Endodermal cell (in vitro differentiated cells): ENCODE results near the gene ELMO1. TPM values are rescaled to one million over a fixed set of nuclear protein-coding genes. Genes with fewer than 3 reads are reported as not detected.

Source experiments
- DNase-seq: peaks from one replicate; pipeline ENCODE4 v3.0.0-alpha.2; 2017
- H3K27ac ChIP-seq: 2 replicates; pipeline ENCODE4 v1.5.1; 2013; ENCODE audit warnings: mild to moderate bottlenecking, low read depth, low read length, moderate library complexity
- H3K27me3 ChIP-seq: 2 replicates; pipeline ENCODE4 v1.6.1; 2013; ENCODE audit warnings: mild to moderate bottlenecking, low read length, moderate library complexity; ENCODE audit not compliant: insufficient read depth, control insufficient read depth, poor library complexity, severe bottlenecking
- H3K36me3 ChIP-seq: 2 replicates; pipeline ENCODE4 v1.7.0; 2013; ENCODE audit warnings: mild to moderate bottlenecking, low read length, moderate library complexity; ENCODE audit not compliant: control insufficient read depth, insufficient read depth
- H3K4me1 ChIP-seq: one replicate; pipeline ENCODE4 v1.7.0; 2013; ENCODE audit warnings: low read length; ENCODE audit not compliant: control insufficient read depth, insufficient read depth
- H3K4me3 ChIP-seq: 2 replicates; pipeline ENCODE4 v1.5.1; 2013; ENCODE audit warnings: mild to moderate bottlenecking, low read length, moderate library complexity
- H3K9ac ChIP-seq: 2 replicates; pipeline ENCODE4 v1.6.1; 2013; ENCODE audit warnings: mild to moderate bottlenecking, low read length, moderate library complexity; ENCODE audit not compliant: poor library complexity, severe bottlenecking; ENCODE audit errors: extremely low read depth
- H3K9me3 ChIP-seq: 2 replicates; pipeline ENCODE4 v1.6.1; 2013; ENCODE audit warnings: mild to moderate bottlenecking, low read length, moderate library complexity; ENCODE audit not compliant: control insufficient read depth
- H3K27ac Mint-ChIP-seq: 2 replicates; pipeline ENCODE4 v1.8.0; 2020; ENCODE audit warnings: mixed read lengths
- H3K27me3 Mint-ChIP-seq: 2 replicates; pipeline ENCODE4 v1.8.0; 2021; ENCODE audit warnings: mild to moderate bottlenecking, mixed read lengths; ENCODE audit not compliant: insufficient read depth
- H3K36me3 Mint-ChIP-seq: 2 replicates; pipeline ENCODE4 v1.8.0; 2020; ENCODE audit warnings: low read depth, mixed read lengths
- H3K4me1 Mint-ChIP-seq: 2 replicates; pipeline ENCODE4 v1.8.0; 2020; ENCODE audit warnings: mixed read lengths
- H3K4me3 Mint-ChIP-seq: 2 replicates; pipeline ENCODE4 v1.8.0; 2020; ENCODE audit warnings: mild to moderate bottlenecking, moderate library complexity, mixed read lengths
- H3K9me3 Mint-ChIP-seq: 2 replicates; pipeline ENCODE4 v1.8.0; 2020; ENCODE audit warnings: mild to moderate bottlenecking, mixed read lengths
- CTCF ChIP-seq: fragments of 200-600 bp; sonication (generic); conservative IDR thresholded peaks from 2 replicates; pipeline ENCODE4 v1.5.0; 2021; ENCODE audit warnings: antibody characterized with exemption, mild to moderate bottlenecking
- WGBS, 2 experiments: methylation state at CpG; one replicate each; pipeline versions ENCODE4 v1.1.5 to v1.1.7; 2013; ENCODE audit warnings: missing lambda C conversion rate in 2 of 2, mixed read lengths in 1 of 2; ENCODE audit not compliant: insufficient coverage in 1 of 2, insufficient read length in 1 of 2; 5-methylcytosine and 5-hydroxymethylcytosine counted together
- total RNA-seq, 2 donors: library from RNA; stranded (reverse); fragmentation: NEBNext Ultra II Directional in 1 of 2; extraction: Animal tissue kit (Norgen Biotek cat#: 25700) in 1 of 2; gene quantifications; 2 replicates in 1 of 2; 3 replicates in 1 of 2; pipeline ENCODE4 v1.2.1, GENCODE V29; 2021

The ELMO1 gene
- total RNA-seq, 2 donors from 2014 or later: 120 to 131 TPM

DNA sequence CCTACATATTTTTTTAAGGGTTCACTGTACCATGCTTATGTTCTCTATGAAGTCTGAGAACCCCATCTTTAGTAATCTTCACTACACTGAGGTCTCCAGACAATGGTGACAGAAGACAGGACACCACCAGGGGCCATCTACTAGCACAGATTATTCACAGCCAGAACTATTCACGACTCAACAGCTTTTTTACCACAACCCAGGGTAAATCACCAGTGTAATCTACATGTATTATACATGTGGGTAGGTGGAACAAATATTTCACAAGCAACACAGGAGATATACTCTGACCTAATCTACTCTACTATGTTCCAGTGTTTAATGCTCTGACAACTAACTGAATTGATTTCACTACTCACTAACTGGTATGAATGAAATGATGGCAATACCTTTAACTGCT is 136.1 kb downstream of the ELMO1 start:
- no peak for DNase-seq
- WGBS, 2 experiments: 100% methylated on average over 1 of the region's 1 CpG; no CpG with 5 or more reads in 1 of the 2 experiments
- no peak overlapping the region for H3K27ac Mint-ChIP-seq

GRCh38 chr7:37311355-37311754 is 137.3 kb downstream of the ELMO1 start:
- H3K27ac ChIP-seq: no peak overlapping the region
- Mint-ChIP-seq H3K27me3 (no peaks in the 10 kb centered on the region), H3K36me3 (peaks cover 71% of the 10 kb centered on the region), H3K9me3 (no peaks in the 10 kb centered on the region), H3K4me3 (no peak overlapping the region), H3K27ac (no peak overlapping the region), H3K4me1 (peaks cover 20% of the 10 kb centered on the region)
- 94% methylated on average over 5 to 6 of the region's 6 CpGs for WGBS, 2 experiments
- no peak overlapping the region for H3K4me3 ChIP-seq
- peaks cover 4% of the 10 kb centered on the region for H3K9me3 ChIP-seq
- H3K27me3 ChIP-seq: no peaks in the 10 kb centered on the region
- no peak for DNase-seq
- H3K36me3 ChIP-seq: peaks cover 86% of the 10 kb centered on the region
- peaks cover 8% of the 10 kb centered on the region for H3K4me1 ChIP-seq
- TF ChIP-seq CTCF: no peak
- H3K9ac ChIP-seq: no peak overlapping the region

More for the DNA sequence above, 136.1 kb downstream of the ELMO1 start:
- no peak for TF ChIP-seq CTCF
- Mint-ChIP-seq H3K4me1 (peaks cover 24% of the 10 kb centered on the region), H3K36me3 (peaks cover 64% of the 10 kb centered on the region), H3K4me3 (no peak overlapping the region), H3K9me3 (no peaks in the 10 kb centered on the region), H3K27me3 (no peaks in the 10 kb centered on the region)
- H3K27ac ChIP-seq: no peak overlapping the region
- H3K36me3 ChIP-seq: peaks cover 73% of the 10 kb centered on the region
- peaks cover 4% of the 10 kb centered on the region for H3K9me3 ChIP-seq
- peaks cover 8% of the 10 kb centered on the region for H3K4me1 ChIP-seq
- H3K27me3 ChIP-seq: no peaks in the 10 kb centered on the region
- no peak overlapping the region for H3K4me3 ChIP-seq
- H3K9ac ChIP-seq: no peak overlapping the region

DNA sequence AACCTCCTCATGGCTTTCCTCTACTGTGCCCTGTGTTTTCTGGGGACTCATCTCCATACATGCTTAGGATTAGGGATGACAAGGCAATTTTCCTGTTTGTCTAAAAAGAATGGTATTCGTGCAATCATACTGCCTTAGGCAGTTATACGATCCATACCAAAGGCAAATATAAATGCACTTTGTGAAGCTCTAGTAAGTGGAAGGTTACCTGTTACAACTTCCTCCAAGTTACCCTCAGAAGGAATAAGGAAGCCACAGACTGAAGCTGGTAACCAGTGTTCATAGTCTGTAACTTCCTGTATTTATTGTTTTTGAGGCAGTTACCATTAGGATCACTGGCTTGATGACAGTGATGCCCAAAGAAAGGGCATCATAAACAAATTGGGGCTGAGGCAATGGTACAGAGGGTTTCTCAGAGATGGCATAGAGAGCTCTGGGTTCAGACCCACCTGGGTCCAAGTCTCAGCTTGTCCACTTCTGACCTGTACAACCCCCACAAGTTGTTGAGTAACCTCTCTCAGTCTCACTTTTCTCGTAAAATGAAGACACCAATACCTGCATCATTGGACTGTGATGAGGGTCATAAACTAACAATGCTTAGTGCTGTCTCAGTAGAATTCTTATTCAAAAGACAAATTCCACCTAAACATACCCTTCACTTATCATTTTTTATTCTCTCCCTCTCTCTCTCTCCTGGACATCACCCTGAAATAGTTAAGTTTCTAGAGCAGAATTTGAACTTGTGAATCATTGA is 138.2 kb downstream of the ELMO1 start:
- Histone ChIP-seq H3K27me3 (no peaks in the 10 kb centered on the region), H3K9me3 (peaks cover 4% of the 10 kb centered on the region), H3K4me3 (no peak overlapping the region), H3K9ac (no peak overlapping the region), H3K36me3 (peaks cover 91% of the 10 kb centered on the region), H3K27ac (no peak overlapping the region), H3K4me1 (peaks cover 3% of the 10 kb centered on the region)
- Mint-ChIP-seq H3K36me3 (peaks cover 77% of the 10 kb centered on the region), H3K9me3 (no peaks in the 10 kb centered on the region), H3K4me1 (peaks cover 15% of the 10 kb centered on the region), H3K4me3 (no peak overlapping the region), H3K27ac (no peak overlapping the region), H3K27me3 (no peaks in the 10 kb centered on the region)
- no peak for TF ChIP-seq CTCF
- DNase-seq: no peak
- 87 to 92% methylated on average over 3 of the region's 3 CpGs for WGBS, 2 experiments
